T follicular helper cell (primary cell): ENCODE results near the gene DTX3L.

ENCODE experiments used
- DNase-seq: peaks from one replicate; pipeline ENCODE4 v3.0.0-alpha.2; 2020; ENCODE audit warnings: low read depth

Gene DTX3L

DNA sequence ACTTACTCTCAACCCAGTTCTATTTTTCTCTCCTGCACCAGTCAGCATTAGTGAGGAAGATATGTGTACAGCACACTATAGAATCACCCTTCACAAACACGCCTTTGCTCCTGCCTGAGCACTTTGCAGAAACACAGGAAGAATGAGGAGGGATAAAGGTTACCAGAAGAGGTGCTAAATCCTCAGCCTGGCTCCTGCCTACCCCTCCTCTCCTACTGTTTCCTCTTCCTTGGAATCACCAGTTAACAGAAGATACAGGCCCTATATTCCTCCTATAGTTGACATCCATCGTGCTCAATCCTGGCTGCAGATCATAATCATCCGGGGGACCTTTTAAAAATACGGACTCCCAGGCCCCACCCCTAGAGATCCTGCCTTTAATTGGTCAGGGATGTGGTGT is 42.2 kb downstream of the DTX3L start:
- no peak for DNase-seq

DNA sequence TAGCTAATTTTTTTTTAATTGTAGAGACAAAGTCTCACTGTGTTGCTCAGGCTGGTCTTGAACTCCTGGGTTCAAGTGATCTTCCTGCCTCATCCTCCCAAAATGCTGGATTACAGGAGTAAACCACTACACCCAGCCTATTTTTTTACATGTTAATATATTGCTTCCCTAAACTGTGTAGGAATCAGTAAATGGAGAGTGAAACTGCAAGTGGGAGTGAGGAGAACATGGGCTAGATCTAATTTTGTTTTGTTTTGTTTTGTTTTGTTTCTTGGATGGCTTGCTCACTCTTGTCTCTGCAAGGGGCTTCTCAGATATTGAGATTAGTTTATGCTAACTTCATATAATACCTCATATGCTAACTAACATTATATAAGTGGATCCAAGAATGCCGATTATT is 44.8 kb downstream of the DTX3L start:
- DNase-seq = no peak

DNA sequence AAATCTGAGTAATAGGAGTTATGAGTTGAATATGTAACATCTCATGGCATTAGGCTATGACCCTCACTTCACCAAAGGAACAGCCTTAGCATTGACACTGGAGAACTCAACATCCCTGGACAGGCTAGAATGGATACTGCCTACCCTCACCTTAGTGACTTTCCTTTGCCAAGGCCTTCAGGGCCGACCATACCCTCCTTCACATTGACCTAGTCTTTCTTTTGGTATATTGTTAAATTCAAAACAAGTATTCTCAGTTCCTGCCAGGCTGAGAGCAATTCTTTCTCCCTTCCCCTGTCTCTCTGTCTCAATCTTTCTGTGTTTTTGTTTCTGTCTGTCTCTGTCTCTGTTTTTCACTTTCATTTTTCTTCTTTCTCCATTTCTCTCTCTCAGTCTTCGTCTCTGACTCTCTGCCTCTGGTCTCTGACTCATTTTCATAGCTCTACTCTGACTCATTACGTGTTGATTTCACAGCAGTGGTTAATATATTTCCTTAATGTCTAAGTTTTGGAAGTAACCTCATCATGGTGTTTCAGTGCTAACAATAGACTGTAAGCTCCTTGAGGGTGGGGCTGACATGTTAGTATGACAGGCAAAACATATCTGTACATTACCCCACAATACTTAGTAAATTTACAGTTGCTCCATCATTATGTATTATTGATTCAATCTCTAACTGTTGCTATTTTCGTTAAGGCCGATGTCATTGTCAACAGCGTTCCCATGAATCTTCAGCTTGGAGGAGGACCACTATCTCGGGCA is 45.8 kb downstream of the DTX3L start:
- no peak for DNase-seq

DNA sequence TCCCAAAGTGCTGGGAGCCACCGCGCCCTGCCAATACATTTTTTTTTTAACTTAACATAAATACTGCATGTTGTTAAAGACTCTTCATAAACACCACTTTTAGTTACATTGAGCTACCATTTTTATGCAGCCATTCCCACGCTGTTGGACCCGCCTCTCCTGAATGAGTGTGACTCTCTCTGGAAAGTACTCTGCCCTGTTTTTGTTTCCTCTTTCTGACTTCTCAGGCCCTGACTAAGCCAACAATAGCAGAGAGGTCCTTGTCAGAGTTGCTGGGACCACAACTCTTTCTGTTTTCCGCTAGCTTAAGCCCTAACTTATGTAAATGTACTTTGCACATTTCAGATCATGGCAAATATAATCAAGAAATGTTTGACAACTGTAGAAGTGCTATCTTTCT is 48.6 kb downstream of the DTX3L start:
- DNase-seq = no peak

DNA sequence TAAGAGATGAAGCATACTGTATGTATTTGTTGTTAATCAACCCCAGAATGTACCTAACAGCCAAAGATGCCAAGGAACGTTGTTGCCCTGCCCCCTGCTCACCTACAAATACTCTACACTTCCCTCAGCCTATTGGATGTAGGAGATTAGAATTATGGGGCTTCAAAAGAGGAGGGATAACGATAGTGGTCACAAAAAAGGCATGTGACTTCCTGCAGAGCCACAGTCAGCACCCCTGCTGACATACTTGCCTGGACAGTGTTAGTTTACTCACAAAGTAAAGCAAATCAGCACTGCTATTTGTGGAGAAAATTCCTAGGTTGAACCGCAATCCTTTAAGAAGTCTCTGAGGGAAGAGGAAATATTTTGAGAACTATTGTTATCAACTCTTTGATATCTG is 51.2 kb downstream of the DTX3L start:
- DNase-seq = no peak

DNA sequence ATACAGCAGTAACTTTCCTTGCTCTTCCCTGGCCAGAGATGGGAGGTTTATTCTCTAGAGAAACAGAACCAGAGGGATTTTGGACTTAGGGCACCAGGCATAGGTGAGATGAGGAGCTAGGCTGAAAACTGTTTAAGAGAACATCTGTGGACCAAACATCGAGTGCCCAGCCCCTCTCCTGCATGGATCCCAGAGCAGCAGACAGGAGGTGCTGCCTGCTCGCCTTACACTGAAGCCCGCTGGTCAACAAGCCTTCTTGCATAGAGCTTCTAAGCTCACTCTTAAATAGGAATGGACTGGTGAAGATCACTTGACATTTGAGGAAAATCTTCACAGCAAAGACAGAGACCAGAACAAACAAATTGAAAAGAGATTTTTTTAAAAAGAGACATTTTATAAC is 54.5 kb downstream of the DTX3L start:
- no peak for DNase-seq

DNA sequence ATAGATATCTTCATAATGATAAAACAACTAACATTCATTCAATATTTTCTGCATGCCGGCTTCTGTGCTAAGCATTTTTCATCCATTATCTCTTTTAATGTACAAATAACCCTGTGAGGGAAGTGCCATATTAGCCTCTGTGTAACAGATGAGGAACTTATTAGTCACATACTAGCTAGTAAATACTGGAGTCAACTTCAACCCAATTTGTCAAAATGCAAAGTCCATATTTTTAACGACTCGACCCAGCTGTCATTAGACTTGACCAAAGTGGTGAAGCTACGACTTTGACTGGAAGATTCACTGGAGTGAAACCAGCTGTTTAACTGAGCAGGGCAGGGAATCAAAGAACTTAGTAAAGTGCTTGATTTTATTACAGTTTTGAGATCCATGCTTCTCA is 54.9 kb downstream of the DTX3L start:
- DNase-seq = no peak

GRCh38 chr3:122620399-122620798 is 56.3 kb downstream of the DTX3L start:
- DNase-seq = no peak

DNA sequence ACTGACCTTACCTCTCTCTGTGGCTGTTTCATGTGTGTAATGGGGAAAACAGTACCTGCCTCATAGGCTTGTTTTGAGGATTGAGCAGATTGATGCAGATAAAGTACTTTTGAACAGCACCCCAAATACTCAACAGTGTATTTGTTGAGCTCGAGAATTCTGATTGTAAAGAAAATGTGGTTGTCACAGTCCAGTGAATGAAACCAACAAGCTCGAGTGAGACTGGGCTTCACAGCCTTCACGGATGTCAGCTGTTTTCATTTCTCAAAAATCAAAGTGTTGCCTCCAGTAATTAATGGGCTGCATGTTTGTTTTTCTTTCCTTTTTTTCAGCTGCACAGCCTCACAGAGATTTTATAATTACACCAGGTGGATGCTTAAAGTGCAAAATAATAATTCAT is 57.0 kb downstream of the DTX3L start:
- no peak for DNase-seq

DNA sequence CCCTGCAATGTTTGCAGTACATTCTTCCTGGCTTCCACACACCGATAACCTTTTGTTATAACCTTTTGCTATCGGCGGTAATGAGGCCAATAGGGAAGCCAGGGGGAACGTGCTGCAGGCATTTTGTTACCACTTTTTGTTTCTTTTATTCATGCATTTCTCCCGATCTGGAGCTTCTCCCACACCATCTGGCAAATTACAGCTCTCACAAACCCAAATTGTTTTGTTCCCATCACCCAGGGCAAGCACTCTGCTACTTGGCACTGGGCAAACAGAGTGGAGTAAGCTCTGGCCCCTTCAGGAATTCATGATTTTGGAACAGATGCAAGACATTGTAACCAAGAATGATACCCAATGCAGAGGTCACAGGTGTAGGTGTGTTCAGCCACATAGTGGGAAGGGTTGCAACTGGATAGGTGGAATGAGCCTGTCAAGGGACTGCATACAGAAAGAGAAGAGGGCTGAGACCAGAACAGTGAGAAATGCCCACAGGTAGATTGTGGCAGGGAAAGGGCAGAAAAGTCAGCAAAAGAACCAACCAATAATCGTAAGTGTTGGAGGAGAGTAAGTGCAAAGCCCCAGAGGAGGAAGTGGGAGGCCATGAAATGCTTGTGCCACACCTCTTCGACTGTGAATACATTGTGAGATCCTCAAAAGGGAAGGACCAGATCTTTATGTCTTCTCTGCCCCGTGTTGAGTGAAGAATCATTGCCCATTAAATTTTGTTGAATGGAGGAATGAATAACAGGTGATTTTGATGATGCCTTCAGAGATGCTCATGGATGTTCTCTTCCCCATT is 59.1 kb downstream of the DTX3L start:
- no peak for DNase-seq
